ENCODE results near the gene WDR83.

DNA sequence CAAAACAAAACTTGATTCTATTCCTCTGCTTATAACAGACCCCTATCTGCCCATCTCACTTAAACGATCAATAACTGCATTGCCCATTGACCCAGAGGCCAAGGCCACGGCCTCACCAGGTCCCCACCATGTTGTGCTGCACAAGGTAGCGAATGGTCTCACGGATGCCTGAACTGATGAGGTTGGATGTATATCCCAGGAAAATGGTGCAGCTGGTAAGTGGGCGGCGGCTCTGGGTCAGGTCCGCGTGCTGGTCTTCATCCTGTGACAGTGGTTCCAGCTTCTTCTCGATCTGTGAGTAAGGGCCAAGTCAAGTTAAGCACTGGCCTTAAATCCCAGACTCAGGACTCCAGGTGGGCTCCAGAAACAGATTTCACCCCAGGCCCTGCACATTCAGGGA lies 13.4 kb downstream of the WDR83 start:
- TF ChIP-seq RAD21 (IDR thresholded peaks at IDR 0.05): no peak
- TF ChIP-seq RXRA (IDR thresholded peaks at IDR 0.05): no peak
- TF ChIP-seq, protein P1, sequence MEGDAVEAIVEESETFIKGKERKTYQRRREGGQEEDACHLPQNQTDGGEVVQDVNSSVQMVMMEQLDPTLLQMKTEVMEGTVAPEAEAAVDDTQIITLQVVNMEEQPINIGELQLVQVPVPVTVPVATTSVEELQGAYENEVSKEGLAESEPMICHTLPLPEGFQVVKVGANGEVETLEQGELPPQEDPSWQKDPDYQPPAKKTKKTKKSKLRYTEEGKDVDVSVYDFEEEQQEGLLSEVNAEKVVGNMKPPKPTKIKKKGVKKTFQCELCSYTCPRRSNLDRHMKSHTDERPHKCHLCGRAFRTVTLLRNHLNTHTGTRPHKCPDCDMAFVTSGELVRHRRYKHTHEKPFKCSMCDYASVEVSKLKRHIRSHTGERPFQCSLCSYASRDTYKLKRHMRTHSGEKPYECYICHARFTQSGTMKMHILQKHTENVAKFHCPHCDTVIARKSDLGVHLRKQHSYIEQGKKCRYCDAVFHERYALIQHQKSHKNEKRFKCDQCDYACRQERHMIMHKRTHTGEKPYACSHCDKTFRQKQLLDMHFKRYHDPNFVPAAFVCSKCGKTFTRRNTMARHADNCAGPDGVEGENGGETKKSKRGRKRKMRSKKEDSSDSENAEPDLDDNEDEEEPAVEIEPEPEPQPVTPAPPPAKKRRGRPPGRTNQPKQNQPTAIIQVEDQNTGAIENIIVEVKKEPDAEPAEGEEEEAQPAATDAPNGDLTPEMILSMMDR (IDR thresholded peaks at IDR 0.05; ENCODE audit: low read depth, low read length, missing input control): no peak
- no peak for TF ChIP-seq GABPA (IDR thresholded peaks at IDR 0.05 in 1 of 2, conservative IDR thresholded peaks at IDR 0.05 in 1 of 2)
- TF ChIP-seq, protein P2, sequence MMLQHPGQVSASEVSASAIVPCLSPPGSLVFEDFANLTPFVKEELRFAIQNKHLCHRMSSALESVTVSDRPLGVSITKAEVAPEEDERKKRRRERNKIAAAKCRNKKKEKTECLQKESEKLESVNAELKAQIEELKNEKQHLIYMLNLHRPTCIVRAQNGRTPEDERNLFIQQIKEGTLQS (IDR thresholded peaks at IDR 0.05): no peak
- TF ChIP-seq, protein P3, sequence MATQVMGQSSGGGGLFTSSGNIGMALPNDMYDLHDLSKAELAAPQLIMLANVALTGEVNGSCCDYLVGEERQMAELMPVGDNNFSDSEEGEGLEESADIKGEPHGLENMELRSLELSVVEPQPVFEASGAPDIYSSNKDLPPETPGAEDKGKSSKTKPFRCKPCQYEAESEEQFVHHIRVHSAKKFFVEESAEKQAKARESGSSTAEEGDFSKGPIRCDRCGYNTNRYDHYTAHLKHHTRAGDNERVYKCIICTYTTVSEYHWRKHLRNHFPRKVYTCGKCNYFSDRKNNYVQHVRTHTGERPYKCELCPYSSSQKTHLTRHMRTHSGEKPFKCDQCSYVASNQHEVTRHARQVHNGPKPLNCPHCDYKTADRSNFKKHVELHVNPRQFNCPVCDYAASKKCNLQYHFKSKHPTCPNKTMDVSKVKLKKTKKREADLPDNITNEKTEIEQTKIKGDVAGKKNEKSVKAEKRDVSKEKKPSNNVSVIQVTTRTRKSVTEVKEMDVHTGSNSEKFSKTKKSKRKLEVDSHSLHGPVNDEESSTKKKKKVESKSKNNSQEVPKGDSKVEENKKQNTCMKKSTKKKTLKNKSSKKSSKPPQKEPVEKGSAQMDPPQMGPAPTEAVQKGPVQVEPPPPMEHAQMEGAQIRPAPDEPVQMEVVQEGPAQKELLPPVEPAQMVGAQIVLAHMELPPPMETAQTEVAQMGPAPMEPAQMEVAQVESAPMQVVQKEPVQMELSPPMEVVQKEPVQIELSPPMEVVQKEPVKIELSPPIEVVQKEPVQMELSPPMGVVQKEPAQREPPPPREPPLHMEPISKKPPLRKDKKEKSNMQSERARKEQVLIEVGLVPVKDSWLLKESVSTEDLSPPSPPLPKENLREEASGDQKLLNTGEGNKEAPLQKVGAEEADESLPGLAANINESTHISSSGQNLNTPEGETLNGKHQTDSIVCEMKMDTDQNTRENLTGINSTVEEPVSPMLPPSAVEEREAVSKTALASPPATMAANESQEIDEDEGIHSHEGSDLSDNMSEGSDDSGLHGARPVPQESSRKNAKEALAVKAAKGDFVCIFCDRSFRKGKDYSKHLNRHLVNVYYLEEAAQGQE (IDR thresholded peaks at IDR 0.05): no peak
- TF ChIP-seq JUND (IDR thresholded peaks at IDR 0.05): no peak
- TF ChIP-seq, protein P4, sequence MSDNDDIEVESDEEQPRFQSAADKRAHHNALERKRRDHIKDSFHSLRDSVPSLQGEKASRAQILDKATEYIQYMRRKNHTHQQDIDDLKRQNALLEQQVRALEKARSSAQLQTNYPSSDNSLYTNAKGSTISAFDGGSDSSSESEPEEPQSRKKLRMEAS (IDR thresholded peaks at IDR 0.05): no peak
